Measurements from ENCODE around the gene NHERF1. TPM values are rescaled to one million over a fixed set of nuclear protein-coding genes. Genes with fewer than 3 reads are reported as not detected.

NHERF1 gene
- total and polyA plus RNA-seq, 2 of the 8 experiments (the other 6 are each of a cell fraction or from before 2014, with no cell fraction given) = 92.9 to 99.2 TPM

GRCh38 chr17:74786431-74787055, 38.1 kb downstream of the NHERF1 start:
- H3K4me1 ChIP-seq (replicated peaks in 1 of 4; ENCODE audit: control insufficient read depth in 3 of 4, insufficient read depth in 4 of 4, low read length in 3 of 4) = peaks cover 0 to 3% (median 3%) of the 10 kb centered on the region in 4 experiments; a peak in 5 of 7 replicates
- no peak overlapping the region for H4K5ac ChIP-seq (ENCODE audit: insufficient read length, low read depth, low read length)
- H2BK15ac ChIP-seq (ENCODE audit: low read length) = no peak overlapping the region
- peak overlapping the region; percentile 48; the same call in 1 of the 2 replicates for H4K8ac ChIP-seq (ENCODE audit: extremely low read depth, insufficient read depth, low read length)
- no peak overlapping the region for H3K23ac ChIP-seq (ENCODE audit: insufficient read length)
- H3K9ac ChIP-seq (replicated peaks in 1 of 4; ENCODE audit: extremely low read depth in 1 of 4, low read depth in 3 of 4, low read length in 3 of 4) = no peak overlapping the region
- no peak overlapping the region for H2AFZ ChIP-seq (ENCODE audit: low read length)
- POLR2A ChIA-PET (ENCODE audit: partially characterized antibody) = interaction anchor here (0.7 kb wide), 1 partner anchor 38 kb away, joined by 3 read pairs; no protein-coding TSS in a partner anchor
- no peaks in the 10 kb centered on the region; a peak in 1 of 4 replicates for H3K79me2 ChIP-seq (ENCODE audit: control insufficient read depth in 1 of 2, insufficient read depth in 2 of 2, low read length in 2 of 2)
- no peak for DNase-seq (ENCODE audit: low read depth in 1 of 2, low spot score in 2 of 2)
- no peak overlapping the region for H3K4me3 ChIP-seq (ENCODE audit: extremely low read depth in 1 of 4, insufficient read depth in 2 of 4, low read depth in 3 of 4, low read length in 4 of 4)
- H3K14ac ChIP-seq (ENCODE audit: insufficient read length) = no peak overlapping the region
- TF ChIP-seq SUZ12 (IDR thresholded peaks at IDR 0.05; ENCODE audit: low read length) (no peak), POLR2AphosphoS5 (IDR thresholded peaks at IDR 0.05; ENCODE audit: low read depth, low read length) (no peak), KDM4A (IDR thresholded peaks at IDR 0.05; ENCODE audit: low read depth, low read length, severe bottlenecking) (no peak), CEBPB (IDR thresholded peaks at IDR 0.05; ENCODE audit: low read depth, low read length) (peak; percentile 48; the same call in 1 of the 2 replicates), SP2 (IDR thresholded peaks at IDR 0.05; ENCODE audit: low read length) (no peak), CBX5 (IDR thresholded peaks at IDR 0.05; ENCODE audit: low read depth, low read length) (no peak)
- no peak overlapping the region for H3K4ac ChIP-seq (replicated peaks; ENCODE audit: insufficient read length, low read depth, low read length)
- no peaks in the 10 kb centered on the region for H3K9me3 ChIP-seq (ENCODE audit: insufficient read depth in 2 of 2, low read depth in 1 of 2, low read length in 1 of 2)
- no peak overlapping the region for H2BK20ac ChIP-seq (ENCODE audit: low read length)
- H3K4me2 ChIP-seq (ENCODE audit: insufficient read depth in 1 of 2, low read depth in 2 of 2, low read length in 2 of 2) = no peak overlapping the region
- H3K27me3 ChIP-seq (replicated peaks in 1 of 4; ENCODE audit: control insufficient read depth in 3 of 4, extremely low read depth in 1 of 4, insufficient read depth in 3 of 4, low read length in 3 of 4) = no peaks in the 10 kb centered on the region
- no peak overlapping the region for H2BK5ac ChIP-seq (ENCODE audit: low read depth, low read length)
- H3K27ac ChIP-seq (ENCODE audit: low read depth, low read length) = no peak overlapping the region
- H4K91ac ChIP-seq (replicated peaks; ENCODE audit: insufficient read length, low read length) = no peak overlapping the region
- no peaks in the 10 kb centered on the region for H3K23me2 ChIP-seq (ENCODE audit: low read depth, low read length)
- H2BK120ac ChIP-seq (replicated peaks; ENCODE audit: low read depth, low read length) = no peak overlapping the region
- H4K20me1 ChIP-seq (replicated peaks in 1 of 2; ENCODE audit: control insufficient read depth in 1 of 2, insufficient read depth in 2 of 2, low read length in 2 of 2) = peaks cover 5 to 15% of the 10 kb centered on the region in 2 experiments
- no peak for FAIRE-seq
- no peak overlapping the region for H2BK12ac ChIP-seq (ENCODE audit: low read depth, low read length)
- no peak overlapping the region for H2AK5ac ChIP-seq (ENCODE audit: low read depth, low read length)
- no peak overlapping the region for H3K56ac ChIP-seq (replicated peaks; ENCODE audit: insufficient read length, low read depth, low read length)
- peaks cover 15% of the 10 kb centered on the region for H3K79me1 ChIP-seq (ENCODE audit: low read depth, low read length)
- no peaks in the 10 kb centered on the region; a peak in 2 of 8 replicates for H3K36me3 ChIP-seq (ENCODE audit: control insufficient read depth in 2 of 4, insufficient read depth in 4 of 4, low read length in 3 of 4)
- no peak overlapping the region for H3K18ac ChIP-seq (ENCODE audit: extremely low read depth, low read length)
- CTCF ChIA-PET (ENCODE audit: partially characterized antibody) = interaction anchor here (1.6 to 99.6 kb wide), 4 partner anchors 37 to 57 kb away, joined by 3 to 2981 read pairs (median 199); partner anchors contain the start of genes FDXR, GRIN2C, NHERF1 and RAB37
- WGBS, 2 experiments (ENCODE audit: extremely low coverage in 1 of 2, insufficient coverage in 1 of 2, insufficient read length in 1 of 2, insufficient replicate concordance in 2 of 2, low coverage in 1 of 2, low lambda C conversion rate in 2 of 2, missing lambda C conversion rate in 1 of 2) = 92% methylated on average over 16 of the region's 16 CpGs; no CpG with 5 or more reads in 1 of the 2 experiments

Data from H1 (cell line).